ENCODE data around the gene NQO2. TPM values are rescaled to one million over a fixed set of nuclear protein-coding genes. Genes with fewer than 3 reads are reported as not detected.
"Not testable (repeated sequence)": the region's sequence is repeated elsewhere in the genome, so short reads cannot be mapped to it uniquely, and the experiment has no call there.

NQO2 gene
- total and polyA plus RNA-seq, 7 experiments from 2014 or later, result 8.1 to 52.0 (median 26.2) TPM

DNA sequence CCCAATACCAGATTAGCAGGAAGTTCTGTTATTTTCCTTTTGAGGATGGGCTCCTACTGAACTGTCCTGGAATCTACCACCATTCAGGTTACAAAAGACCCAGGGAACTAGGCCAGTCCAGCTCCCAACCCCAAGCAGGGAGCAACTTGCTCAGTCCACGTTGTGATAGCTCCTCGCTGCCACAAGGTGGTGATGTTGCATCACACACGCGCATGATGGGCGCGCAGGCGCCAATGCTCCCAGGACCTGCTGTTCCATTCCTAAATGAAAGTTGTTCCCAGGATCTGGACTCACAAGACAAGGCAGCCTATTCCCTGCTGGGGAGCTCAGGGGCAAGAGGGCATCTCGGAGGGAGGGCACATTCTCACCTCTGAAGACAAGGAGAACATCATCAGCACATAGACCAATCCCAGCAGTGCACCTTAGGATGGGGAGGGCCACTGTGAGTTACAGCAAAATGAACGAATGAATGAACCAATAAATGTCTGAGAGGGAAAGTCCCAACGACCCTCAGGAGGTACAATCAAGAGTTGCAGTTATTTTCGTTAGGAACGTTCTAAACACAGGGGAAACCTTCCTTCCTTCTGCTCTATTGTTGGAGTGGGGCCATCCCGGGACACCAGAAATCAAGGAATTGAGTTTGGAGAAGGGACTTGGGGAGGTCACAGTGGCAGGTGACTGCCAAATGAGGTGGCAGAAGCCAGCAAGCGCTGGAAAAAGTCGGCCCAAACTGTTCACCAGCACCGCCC, 1.3 kb upstream of the NQO2 start:
- ChIA-PET POLR2A (interaction anchor here (1.0 to 4.2 kb wide), 14 partner anchors 9 to 153 kb away, joined by 3 to 53 read pairs (median 6); partner anchors contain the start of gene RIPK1), CTCF (interaction anchor here (0.9 to 2.3 kb wide), 7 partner anchors 28 to 152 kb away, joined by 3 to 17 read pairs (median 5); no protein-coding TSS in a partner anchor)
- Mint-ChIP-seq H3K4me1 (peaks cover 11 to 35% (median 26%) of the 10 kb centered on the region in 7 donors), H3K27ac (peak overlapping the region; percentile 78 to 95 (median 85)), H3K4me3 (peak overlapping the region; percentile 83 to 95 (median 90))
- H3K36me3 ChIP-seq (ENCODE audit: control insufficient read depth in 2 of 3, insufficient read depth in 3 of 3, low read length in 3 of 3); H3K9me3 Mint-ChIP-seq; H3K9me3 ChIP-seq (ENCODE audit: control insufficient read depth in 2 of 3, low read length in 3 of 3); H3K36me3 Mint-ChIP-seq; H3K27me3 ChIP-seq (ENCODE audit: control insufficient read depth in 2 of 2, insufficient read depth in 2 of 2, low read length in 2 of 2); H3K27me3 Mint-ChIP-seq: not testable (repeated sequence)
- Histone ChIP-seq H3K27ac (ENCODE audit: low read depth, low read length) (peak overlapping the region; percentile 78), H3K4me1 (ENCODE audit: control insufficient read depth in 2 of 2, insufficient read depth in 2 of 2, low read length in 2 of 2) (peaks cover 5 to 18% of the 10 kb centered on the region in 2 donors), H3K4me3 (ENCODE audit: low read length) (peak overlapping the region; percentile 69)
- intact Hi-C loops (cut with micrococcal nuclease), result loop anchor here (2.0 to 5.0 kb wide), 4 partner anchors 24 to 734 kb away; partner anchors contain the start of gene TUBB2A (in 1 of the 2)
- DNase-seq (peak; percentile 49 to 86 (median 80)), ATAC-seq (peak; percentile 62)

DNA sequence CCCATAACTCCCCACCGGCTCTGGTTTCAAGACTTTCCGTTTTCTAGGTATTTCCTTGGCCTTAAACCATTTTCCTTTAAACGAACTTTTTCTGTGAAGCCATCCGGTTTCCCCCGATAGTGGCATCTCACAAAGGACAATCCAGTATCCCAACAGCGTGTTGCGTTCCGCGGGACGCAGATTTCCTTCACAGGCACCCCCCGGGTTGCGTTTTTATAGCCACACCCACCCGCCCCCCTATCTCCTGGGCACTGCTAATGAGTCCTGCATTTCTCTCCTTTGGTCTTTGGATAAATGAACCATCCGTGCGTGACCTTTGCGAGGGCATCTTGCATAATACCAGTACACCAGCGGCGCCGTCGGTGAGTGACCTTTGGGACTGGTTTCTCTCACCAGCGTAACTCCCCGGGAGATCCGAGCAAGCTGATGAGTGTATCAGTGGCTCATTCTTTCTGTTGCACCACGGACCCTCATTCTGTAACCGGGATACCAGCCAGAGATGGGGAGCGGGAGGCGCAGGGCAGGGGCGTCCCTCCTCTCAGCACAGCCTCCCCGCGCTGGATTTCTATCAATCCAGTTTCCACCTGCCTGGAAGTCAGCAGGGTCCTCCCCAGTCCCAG, 586 bp upstream of the NQO2 start:
- H3K36me3 ChIP-seq (ENCODE audit: control insufficient read depth in 2 of 3, insufficient read depth in 3 of 3, low read length in 3 of 3), result peaks cover 0 to 4% (median 0%) of the 10 kb centered on the region in 3 experiments
- H3K4me1 Mint-ChIP-seq, result peaks cover 11 to 35% (median 26%) of the 10 kb centered on the region in 7 donors
- peak overlapping the region; percentile 69 for H3K4me3 ChIP-seq (ENCODE audit: low read length)
- peak overlapping the region; percentile 78 for H3K27ac ChIP-seq (ENCODE audit: low read depth, low read length)
- H3K27me3 Mint-ChIP-seq, result peaks cover 0 to 5% (median 0%) of the 10 kb centered on the region in 5 donors
- peak overlapping the region; percentile 78 to 95 (median 85) for H3K27ac Mint-ChIP-seq
- CTCF ChIA-PET, result interaction anchor here (0.7 to 1.7 kb wide), 5 partner anchors 9 to 153 kb away, joined by 3 to 7 read pairs (median 6); no protein-coding TSS in a partner anchor
- ATAC-seq (peak; percentile 28), DNase-seq (no peak)
- peaks cover 5 to 18% of the 10 kb centered on the region in 2 donors for H3K4me1 ChIP-seq (ENCODE audit: control insufficient read depth in 2 of 2, insufficient read depth in 2 of 2, low read length in 2 of 2)
- peak overlapping the region; percentile 83 to 95 (median 90) for H3K4me3 Mint-ChIP-seq
- peaks cover 0 to 2% (median 0%) of the 10 kb centered on the region in 11 donors for H3K9me3 Mint-ChIP-seq
- H3K36me3 Mint-ChIP-seq, result peaks cover 0 to 7% (median 0%) of the 10 kb centered on the region in 5 donors
- POLR2A ChIA-PET, result interaction anchor here (0.6 to 4.2 kb wide), 16 partner anchors 9 to 153 kb away, joined by 3 to 53 read pairs (median 6); partner anchors contain the start of gene RIPK1
- H3K27me3 ChIP-seq (ENCODE audit: control insufficient read depth in 2 of 2, insufficient read depth in 2 of 2, low read length in 2 of 2), result no peaks in the 10 kb centered on the region
- intact Hi-C loops (cut with micrococcal nuclease), result loop anchor here (1.0 to 5.0 kb wide), 14 partner anchors 9 to 734 kb away; partner anchors contain the start of genes BPHL (in 2 of the 2), RIPK1 (in 2 of the 2), TUBB2A (in 1 of the 2) and WRNIP1 (in 1 of the 2)
- H3K9me3 ChIP-seq (ENCODE audit: control insufficient read depth in 2 of 3, low read length in 3 of 3), result no peaks in the 10 kb centered on the region

DNA sequence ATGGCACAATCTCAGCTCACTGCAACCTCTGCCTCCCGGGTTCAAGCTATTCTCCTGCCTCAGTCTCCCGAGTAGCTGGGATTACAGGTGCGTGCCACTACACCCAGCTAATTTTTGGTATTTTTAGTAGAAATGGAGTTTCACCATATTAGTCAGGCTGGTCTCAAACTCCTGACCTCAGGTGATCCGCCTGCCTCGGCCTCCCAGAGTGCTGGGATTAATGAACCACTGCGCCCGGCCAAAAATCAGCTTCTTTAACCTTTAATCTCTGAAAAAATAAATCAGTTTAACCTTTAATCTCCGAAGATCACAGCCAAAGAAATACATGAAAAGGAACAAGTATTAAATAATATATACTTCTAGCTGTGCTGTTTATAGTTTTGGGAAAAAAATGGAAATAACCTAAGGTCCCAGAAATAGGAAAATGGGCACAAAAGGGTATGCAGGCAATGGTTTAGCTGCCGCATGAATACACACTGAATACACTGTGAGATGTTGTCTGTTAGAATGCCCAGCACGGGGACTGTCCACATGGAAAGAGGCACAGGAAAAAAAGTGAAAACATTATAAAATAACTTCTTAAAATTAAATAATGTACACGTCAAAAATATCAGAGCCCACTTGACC, 1.6 kb downstream of the NQO2 start:
- intact Hi-C loops (cut with micrococcal nuclease), result loop anchor here in 1 of 2 donors (10.0 kb wide), 1 partner anchor 1774 kb away; the partner anchor contains the start of gene CDYL
- POLR2A ChIA-PET, result interaction anchor here (0.6 to 4.2 kb wide), 13 partner anchors 9 to 67 kb away, joined by 3 to 53 read pairs (median 5); no protein-coding TSS in a partner anchor
- H3K36me3 Mint-ChIP-seq, result peaks cover 0 to 18% (median 13%) of the 10 kb centered on the region in 5 donors

DNA sequence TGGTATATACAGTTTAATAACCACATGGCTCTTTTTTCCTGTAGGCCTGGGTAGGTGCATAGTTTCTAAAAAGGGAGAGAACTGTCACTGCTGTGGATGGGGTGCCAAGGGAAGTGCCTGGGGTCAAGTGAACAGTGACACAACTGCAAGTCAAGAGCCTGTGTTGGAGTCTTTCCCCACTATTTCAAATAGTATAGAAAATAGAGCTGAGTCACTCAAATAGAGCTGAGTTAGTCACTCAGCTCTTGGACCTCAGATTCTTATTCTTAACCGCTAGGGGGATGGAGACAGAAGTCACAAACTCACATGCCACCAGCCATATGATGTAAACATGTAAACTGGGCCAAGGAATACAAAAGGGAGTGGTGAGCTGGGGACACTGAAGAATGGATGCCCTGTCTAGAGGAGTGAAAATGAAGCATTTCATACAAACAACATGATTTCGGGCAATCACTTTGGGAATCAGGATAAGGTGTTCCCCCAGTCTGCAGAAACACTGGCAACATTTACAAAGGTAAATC, 2.1 kb downstream of the NQO2 start:
- Mint-ChIP-seq H3K4me3 (peak overlapping the region in 7 of 10 donors; percentile 4 to 50 (median 43)), H3K27ac (peak overlapping the region in 4 of 9 donors; percentile 4 to 76 (median 29)), H3K27me3 (no peaks in the 10 kb centered on the region), H3K9me3 (peaks cover 0 to 2% (median 0%) of the 10 kb centered on the region in 11 donors), H3K4me1 (peaks cover 12 to 40% (median 28%) of the 10 kb centered on the region in 7 donors), H3K36me3 (peaks cover 3 to 24% (median 19%) of the 10 kb centered on the region in 5 donors)
- intact Hi-C loops (cut with micrococcal nuclease), result loop anchor here (1.0 to 10.0 kb wide), 2 partner anchors 21 to 1773 kb away; partner anchors contain the start of gene CDYL (in 1 of the 2)
- H3K9me3 ChIP-seq (ENCODE audit: control insufficient read depth in 2 of 3, low read length in 3 of 3), result no peaks in the 10 kb centered on the region
- peaks cover 5 to 18% of the 10 kb centered on the region in 2 donors for H3K4me1 ChIP-seq (ENCODE audit: control insufficient read depth in 2 of 2, insufficient read depth in 2 of 2, low read length in 2 of 2)
- DNase-seq (peak in 6 of 9 donors; percentile 23 to 45 (median 33)), ATAC-seq (peak; percentile 10)
- peaks cover 0 to 26% (median 3%) of the 10 kb centered on the region in 3 experiments for H3K36me3 ChIP-seq (ENCODE audit: control insufficient read depth in 2 of 3, insufficient read depth in 3 of 3, low read length in 3 of 3)
- H3K27me3 ChIP-seq (ENCODE audit: control insufficient read depth in 2 of 2, insufficient read depth in 2 of 2, low read length in 2 of 2), result no peaks in the 10 kb centered on the region
- H3K4me3 ChIP-seq (ENCODE audit: low read length), result no peak overlapping the region
- H3K27ac ChIP-seq (ENCODE audit: low read depth, low read length), result no peak overlapping the region
- POLR2A ChIA-PET, result interaction anchor here (0.6 to 4.2 kb wide), 11 partner anchors 8 to 67 kb away, joined by 3 to 53 read pairs (median 7); no protein-coding TSS in a partner anchor
- CTCF ChIA-PET, result interaction anchor here (0.6 to 1.7 kb wide), 7 partner anchors 18 to 793 kb away, joined by 3 to 6 read pairs (median 3); no protein-coding TSS in a partner anchor

More for the DNA sequence above, 1.6 kb downstream of the NQO2 start:
- peaks cover 0 to 2% (median 0%) of the 10 kb centered on the region in 11 donors for H3K9me3 Mint-ChIP-seq
- Histone ChIP-seq H3K4me1 (ENCODE audit: control insufficient read depth in 2 of 2, insufficient read depth in 2 of 2, low read length in 2 of 2) (peaks cover 5 to 18% of the 10 kb centered on the region in 2 donors), H3K27ac (ENCODE audit: low read depth, low read length) (no peak overlapping the region), H3K9me3 (ENCODE audit: control insufficient read depth in 2 of 3, low read length in 3 of 3) (no peaks in the 10 kb centered on the region), H3K36me3 (ENCODE audit: control insufficient read depth in 2 of 3, insufficient read depth in 3 of 3, low read length in 3 of 3) (peaks cover 0 to 20% (median under 1%) of the 10 kb centered on the region in 3 experiments), H3K27me3 (ENCODE audit: control insufficient read depth in 2 of 2, insufficient read depth in 2 of 2, low read length in 2 of 2) (no peaks in the 10 kb centered on the region), H3K4me3 (ENCODE audit: low read length) (no peak overlapping the region)
- peaks cover 11 to 39% (median 26%) of the 10 kb centered on the region in 7 donors for H3K4me1 Mint-ChIP-seq
- ATAC-seq (no peak), DNase-seq (no peak)
- CTCF ChIA-PET, result interaction anchor here (0.6 to 1.7 kb wide), 7 partner anchors 11 to 246 kb away, joined by 3 read pairs; no protein-coding TSS in a partner anchor
- H3K4me3 Mint-ChIP-seq, result peak overlapping the region; percentile 83 to 94 (median 90)
- H3K27ac Mint-ChIP-seq, result peak overlapping the region in 3 of 9 donors; percentile 1 to 85 (median 41)
- no peaks in the 10 kb centered on the region for H3K27me3 Mint-ChIP-seq

DNA sequence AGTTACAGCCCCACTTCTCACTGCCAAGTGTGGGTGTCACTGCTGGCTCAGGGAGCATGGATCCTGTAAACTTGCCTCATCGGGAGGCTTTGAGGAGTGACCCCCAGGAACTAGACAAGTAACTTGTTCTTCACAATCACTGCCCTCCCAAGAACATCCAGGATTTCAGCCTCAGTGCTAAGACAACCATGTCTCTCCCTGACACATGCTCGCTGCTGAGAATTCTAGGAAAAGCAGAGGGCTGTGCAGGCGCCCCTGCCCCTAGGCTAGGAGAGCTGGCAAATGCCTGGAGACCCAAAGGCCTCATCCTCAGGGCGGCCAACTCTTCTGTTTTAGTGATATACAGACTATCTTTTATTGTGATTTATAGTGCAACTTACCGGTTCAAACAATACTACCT, 3.5 kb downstream of the NQO2 start:
- H3K4me3 ChIP-seq (ENCODE audit: low read length); ATAC-seq; H3K27ac ChIP-seq (ENCODE audit: low read depth, low read length); H3K4me3 Mint-ChIP-seq; H3K9me3 ChIP-seq (ENCODE audit: control insufficient read depth in 2 of 3, low read length in 3 of 3); H3K27me3 ChIP-seq (ENCODE audit: control insufficient read depth in 2 of 2, insufficient read depth in 2 of 2, low read length in 2 of 2); CTCF ChIA-PET; H3K9me3 Mint-ChIP-seq; DNase-seq; H3K27me3 Mint-ChIP-seq: not testable (repeated sequence)
- Mint-ChIP-seq H3K27ac (peak overlapping the region in 1 of 9 donors; percentile 27), H3K4me1 (peaks cover 12 to 36% (median 30%) of the 10 kb centered on the region in 7 donors), H3K36me3 (peaks cover 4 to 35% (median 31%) of the 10 kb centered on the region in 5 donors)
- Histone ChIP-seq H3K36me3 (ENCODE audit: control insufficient read depth in 2 of 3, insufficient read depth in 3 of 3, low read length in 3 of 3) (peaks cover 0 to 30% (median 3%) of the 10 kb centered on the region in 3 experiments), H3K4me1 (ENCODE audit: control insufficient read depth in 2 of 2, insufficient read depth in 2 of 2, low read length in 2 of 2) (peaks cover 5 to 18% of the 10 kb centered on the region in 2 donors)
- intact Hi-C loops (cut with micrococcal nuclease), result loop anchor here in 1 of 2 donors (10.0 kb wide), 1 partner anchor 1772 kb away; the partner anchor contains the start of gene CDYL
- POLR2A ChIA-PET, result interaction anchor here (0.6 kb wide), 1 partner anchor 65 kb away, joined by 3 read pairs; the partner anchor contains the start of gene RIPK1
